Measurements from ENCODE around the gene DEPDC1B. TPM values are rescaled to one million over a fixed set of nuclear protein-coding genes. Genes with fewer than 3 reads are reported as not detected.
"Not testable (repeated sequence)": the region's sequence is repeated elsewhere in the genome, so short reads cannot be mapped to it uniquely, and the experiment has no call there.

DEPDC1B gene
- total RNA-seq, 1 experiment from 2014 or later = 11.3 TPM

GRCh38 chr5:60630179-60630578 is 69.8 kb downstream of the DEPDC1B start:
- Mint-ChIP-seq H3K4me3 (ENCODE audit: unreplicated experiment) (no peak overlapping the region), H3K4me1 (ENCODE audit: insufficient read depth, unreplicated experiment) (peaks cover 7% of the 10 kb centered on the region), H3K27me3 (ENCODE audit: insufficient read depth, unreplicated experiment) (no peaks in the 10 kb centered on the region), H3K36me3 (ENCODE audit: insufficient read depth, unreplicated experiment) (peaks cover 4% of the 10 kb centered on the region), H3K9me3 (ENCODE audit: unreplicated experiment) (no peaks in the 10 kb centered on the region), H3K27ac (ENCODE audit: low read depth, unreplicated experiment) (no peak overlapping the region)
- no peak for DNase-seq (ENCODE audit: unreplicated experiment)
- no peak for TF ChIP-seq CTCF (IDR thresholded peaks at IDR 0.05; ENCODE audit: unreplicated experiment)
- ChIA-PET CTCF (interaction anchor here (0.6 kb wide), 1 partner anchor 22 kb away, joined by 4 read pairs; no protein-coding TSS in a partner anchor), POLR2A (no interaction called here)
- BruUV-seq (replicated peaks) = no TSS peak
- intact Hi-C loops (cut with micrococcal nuclease) = no loop called here

DNA sequence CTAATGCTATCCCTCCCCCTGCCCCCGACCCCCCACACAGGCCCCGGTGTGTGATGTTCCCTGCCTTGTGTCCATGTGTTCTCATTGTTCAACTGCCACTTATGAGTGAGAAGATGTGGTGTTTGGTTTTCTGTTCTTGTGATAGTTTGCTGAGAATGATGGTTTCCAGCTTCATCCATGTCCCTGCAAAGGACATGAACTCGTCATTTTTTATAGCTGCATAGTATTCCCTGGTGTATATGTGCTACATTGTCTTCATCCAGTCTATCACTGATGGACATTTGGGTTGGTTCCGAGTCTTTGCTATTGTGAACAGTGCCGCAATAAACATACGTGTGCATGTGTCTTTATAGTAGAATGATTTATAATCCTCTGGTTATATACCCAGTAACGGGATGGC is 75.1 kb downstream of the DEPDC1B start:
- H3K4me1 Mint-ChIP-seq (ENCODE audit: insufficient read depth, unreplicated experiment); intact Hi-C loops (cut with micrococcal nuclease); BruUV-seq (replicated peaks); H3K27ac Mint-ChIP-seq (ENCODE audit: low read depth, unreplicated experiment); POLR2A ChIA-PET; H3K9me3 Mint-ChIP-seq (ENCODE audit: unreplicated experiment); H3K27me3 Mint-ChIP-seq (ENCODE audit: insufficient read depth, unreplicated experiment); DNase-seq (ENCODE audit: unreplicated experiment); H3K36me3 Mint-ChIP-seq (ENCODE audit: insufficient read depth, unreplicated experiment); H3K4me3 Mint-ChIP-seq (ENCODE audit: unreplicated experiment): not testable (repeated sequence)
- CTCF ChIA-PET = interaction anchor here (0.7 kb wide), 2 partner anchors 26 to 53 kb away, joined by 3 read pairs; no protein-coding TSS in a partner anchor

GRCh38 chr5:60620752-60621151 is 79.2 kb downstream of the DEPDC1B start:
- H3K4me3 Mint-ChIP-seq (ENCODE audit: unreplicated experiment); H3K9me3 Mint-ChIP-seq (ENCODE audit: unreplicated experiment); H3K27ac Mint-ChIP-seq (ENCODE audit: low read depth, unreplicated experiment); BruUV-seq (replicated peaks); H3K36me3 Mint-ChIP-seq (ENCODE audit: insufficient read depth, unreplicated experiment); CTCF ChIA-PET; H3K4me1 Mint-ChIP-seq (ENCODE audit: insufficient read depth, unreplicated experiment); POLR2A ChIA-PET; H3K27me3 Mint-ChIP-seq (ENCODE audit: insufficient read depth, unreplicated experiment); DNase-seq (ENCODE audit: unreplicated experiment); intact Hi-C loops (cut with micrococcal nuclease): not testable (repeated sequence)

GRCh38 chr5:60613826-60614225 is 86.1 kb downstream of the DEPDC1B start:
- Mint-ChIP-seq H3K27me3 (ENCODE audit: insufficient read depth, unreplicated experiment) (no peaks in the 10 kb centered on the region), H3K4me3 (ENCODE audit: unreplicated experiment) (no peak overlapping the region), H3K36me3 (ENCODE audit: insufficient read depth, unreplicated experiment) (no peaks in the 10 kb centered on the region), H3K27ac (ENCODE audit: low read depth, unreplicated experiment) (no peak overlapping the region), H3K9me3 (ENCODE audit: unreplicated experiment) (peaks cover 8% of the 10 kb centered on the region), H3K4me1 (ENCODE audit: insufficient read depth, unreplicated experiment) (no peaks in the 10 kb centered on the region)
- intact Hi-C loops (cut with micrococcal nuclease) = no loop called here
- no TSS peak for BruUV-seq (replicated peaks)
- POLR2A ChIA-PET = no interaction called here
- CTCF ChIA-PET = no interaction called here
- no peak for DNase-seq (ENCODE audit: unreplicated experiment)
- no peak for TF ChIP-seq CTCF (IDR thresholded peaks at IDR 0.05; ENCODE audit: unreplicated experiment)

- BruUV-seq (replicated peaks) = no TSS peak
- CTCF ChIA-PET = interaction anchor here (0.8 kb wide), 1 partner anchor 802 kb away, joined by 3 read pairs; no protein-coding TSS in a partner anchor
- H3K9me3 Mint-ChIP-seq (ENCODE audit: unreplicated experiment) = no peaks in the 10 kb centered on the region
- DNase-seq (ENCODE audit: unreplicated experiment) = no peak
- H3K4me3 Mint-ChIP-seq (ENCODE audit: unreplicated experiment) = no peak overlapping the region
- H3K27ac Mint-ChIP-seq (ENCODE audit: low read depth, unreplicated experiment) = no peak overlapping the region
- H3K36me3 Mint-ChIP-seq (ENCODE audit: insufficient read depth, unreplicated experiment) = no peaks in the 10 kb centered on the region
- TF ChIP-seq CTCF (IDR thresholded peaks at IDR 0.05; ENCODE audit: unreplicated experiment) = no peak
- no peaks in the 10 kb centered on the region for H3K4me1 Mint-ChIP-seq (ENCODE audit: insufficient read depth, unreplicated experiment)
- POLR2A ChIA-PET = no interaction called here
- intact Hi-C loops (cut with micrococcal nuclease) = no loop called here
- H3K27me3 Mint-ChIP-seq (ENCODE audit: insufficient read depth, unreplicated experiment) = no peaks in the 10 kb centered on the region
Measured at GRCh38 chr5:60611099-60611740, 88.7 kb downstream of the DEPDC1B start.

Data from MCF 10A (cell line).